HG03025 (cell line): Measurements from ENCODE around the gene CHMP6.

ENCODE experiments used
- ATAC-seq: cut with Tn5 transposase; IDR thresholded peaks from one replicate; pipeline ENCODE4 v1.9.1; 2021; ENCODE audit warnings: mild to moderate bottlenecking, moderate library complexity; ENCODE audit not compliant: unreplicated experiment, low FRiP score

Gene CHMP6

DNA sequence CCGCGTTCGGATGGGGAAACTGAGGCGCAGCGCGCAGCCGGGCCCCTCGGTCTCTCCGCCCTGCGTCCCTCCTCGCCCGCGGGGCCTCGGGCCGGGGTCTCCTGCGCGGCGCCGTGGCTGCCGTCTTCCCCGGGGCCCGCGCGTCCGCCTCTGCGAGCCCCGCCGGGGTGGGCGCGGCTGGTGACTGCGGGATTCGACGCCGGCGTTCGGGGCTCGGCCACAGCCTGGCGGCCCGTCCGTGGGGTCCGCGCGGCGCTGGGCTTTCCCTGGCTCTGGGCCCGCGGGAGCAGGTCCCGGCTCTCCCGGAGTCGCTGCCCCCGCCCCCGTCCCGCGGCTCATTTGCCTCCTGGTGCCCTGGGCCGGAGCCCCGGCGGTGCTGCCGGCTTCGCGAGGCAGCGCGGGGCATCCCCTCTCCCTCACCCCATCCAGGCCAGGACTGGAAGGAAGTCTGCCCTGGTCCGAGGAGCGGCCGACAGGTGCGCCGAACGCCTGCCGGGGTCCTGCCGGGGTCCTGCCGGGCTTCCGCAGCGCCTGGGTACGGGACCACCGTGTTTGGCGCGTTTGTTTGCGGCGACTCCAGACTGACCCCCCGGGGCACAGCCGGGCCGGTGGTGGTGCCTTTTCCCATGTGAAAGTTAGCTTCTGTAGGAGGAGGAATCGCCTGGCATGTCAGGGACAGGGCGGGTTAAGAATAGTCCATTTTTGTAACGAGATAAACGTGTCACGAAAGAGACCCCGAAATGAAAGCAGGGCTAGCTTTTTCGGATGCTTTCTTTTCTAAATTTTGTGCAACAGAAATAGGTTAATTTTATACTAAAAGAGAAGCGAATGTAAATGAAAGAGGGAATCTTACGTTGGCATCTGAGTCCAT is 671 bp downstream of the CHMP6 start:
- no peak for ATAC-seq

DNA sequence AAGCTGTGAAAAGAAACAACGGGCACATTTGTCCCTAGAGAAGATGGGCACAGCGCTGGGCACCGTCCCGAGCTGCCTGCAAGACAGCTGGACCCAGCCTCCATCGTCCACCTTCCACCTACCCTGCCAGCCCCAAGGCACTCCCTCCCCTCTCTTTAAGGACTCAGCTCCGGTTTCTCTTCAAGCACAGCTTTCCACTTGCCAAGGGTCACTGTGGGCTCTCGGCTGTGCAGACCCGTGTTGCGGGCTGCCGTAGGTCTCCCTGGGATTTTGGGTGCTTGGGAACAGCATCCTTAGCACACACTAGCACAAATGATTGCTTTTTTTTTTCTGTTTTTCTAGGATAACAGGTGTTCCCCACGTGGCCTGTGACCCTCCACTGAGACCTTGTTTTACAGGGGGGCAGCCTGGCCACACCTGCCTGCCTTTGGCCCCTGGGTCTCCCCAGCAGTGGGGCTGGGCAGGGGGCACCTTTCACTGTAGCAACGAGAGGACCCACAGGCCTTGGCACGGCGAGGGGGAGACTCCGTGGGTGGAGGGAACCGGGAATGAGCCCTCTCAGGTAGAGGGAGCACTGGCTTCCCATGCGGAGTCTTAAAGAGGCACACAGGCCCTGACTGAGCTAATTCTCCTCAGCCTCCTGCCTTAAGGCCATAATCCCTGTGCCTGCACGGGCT is 1.4 kb downstream of the CHMP6 start:
- ATAC-seq: no peak

DNA sequence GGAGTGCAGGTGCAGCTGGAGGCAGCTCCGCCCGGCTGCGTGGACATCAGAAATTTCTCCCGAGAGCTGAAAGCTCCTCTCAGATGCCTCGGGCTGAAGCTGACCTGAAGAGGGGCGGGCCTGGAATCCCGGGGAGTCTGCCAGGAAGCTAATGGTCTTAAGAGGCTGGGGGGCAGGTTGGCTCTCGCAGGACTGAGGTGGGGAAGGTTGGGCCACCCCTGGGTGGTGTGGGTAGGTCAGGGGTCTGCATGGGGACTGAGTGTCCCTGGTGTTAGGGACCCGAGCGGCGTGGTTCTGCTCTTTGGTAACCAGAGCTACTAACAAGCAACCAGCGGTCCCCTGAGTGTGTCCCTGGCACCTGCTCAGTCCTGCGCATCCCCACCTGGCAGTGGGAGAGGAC is 3.5 kb downstream of the CHMP6 start:
- no peak for ATAC-seq

DNA sequence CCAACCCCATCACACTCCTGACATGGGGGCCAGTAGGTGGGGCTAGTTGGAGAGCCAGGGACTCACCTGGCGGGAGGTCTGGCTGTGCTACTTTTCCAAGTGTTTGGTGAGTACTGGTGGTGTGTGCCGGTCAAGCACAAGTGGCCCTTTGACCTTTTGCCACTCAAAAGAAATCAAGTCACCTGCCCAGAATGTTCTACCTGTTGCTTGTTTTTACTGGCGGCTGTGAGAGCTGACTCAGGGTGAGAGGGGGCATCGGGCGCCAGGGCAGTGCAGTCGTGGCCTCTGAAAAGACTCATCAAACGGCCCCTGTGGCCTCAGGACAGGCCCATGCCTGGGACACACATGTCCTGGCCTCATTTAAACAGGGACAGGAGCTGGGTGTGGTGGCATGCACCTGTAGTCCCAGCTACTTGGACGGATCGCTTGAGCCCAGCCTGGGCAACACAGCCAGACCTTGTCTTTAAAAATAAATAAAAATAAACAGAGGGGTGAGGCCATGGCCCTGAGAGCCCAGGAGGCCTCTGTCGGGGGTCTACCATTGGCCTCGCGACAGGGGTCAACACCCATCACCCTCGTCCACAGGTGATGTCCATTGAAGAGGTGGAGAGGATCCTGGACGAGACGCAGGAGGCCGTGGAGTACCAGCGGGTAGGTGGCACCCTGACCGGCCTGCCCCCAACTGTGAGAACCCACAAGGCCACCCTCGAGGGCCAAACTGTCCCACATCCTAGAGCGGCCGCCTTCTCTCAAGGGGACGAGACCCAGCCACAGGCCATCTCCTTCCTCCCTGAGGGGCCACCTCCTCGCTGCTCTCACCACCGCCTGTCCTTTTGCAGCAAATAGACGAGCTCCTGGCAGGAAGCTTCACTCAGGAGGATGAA is 5.0 kb downstream of the CHMP6 start:
- ATAC-seq: no peak

DNA sequence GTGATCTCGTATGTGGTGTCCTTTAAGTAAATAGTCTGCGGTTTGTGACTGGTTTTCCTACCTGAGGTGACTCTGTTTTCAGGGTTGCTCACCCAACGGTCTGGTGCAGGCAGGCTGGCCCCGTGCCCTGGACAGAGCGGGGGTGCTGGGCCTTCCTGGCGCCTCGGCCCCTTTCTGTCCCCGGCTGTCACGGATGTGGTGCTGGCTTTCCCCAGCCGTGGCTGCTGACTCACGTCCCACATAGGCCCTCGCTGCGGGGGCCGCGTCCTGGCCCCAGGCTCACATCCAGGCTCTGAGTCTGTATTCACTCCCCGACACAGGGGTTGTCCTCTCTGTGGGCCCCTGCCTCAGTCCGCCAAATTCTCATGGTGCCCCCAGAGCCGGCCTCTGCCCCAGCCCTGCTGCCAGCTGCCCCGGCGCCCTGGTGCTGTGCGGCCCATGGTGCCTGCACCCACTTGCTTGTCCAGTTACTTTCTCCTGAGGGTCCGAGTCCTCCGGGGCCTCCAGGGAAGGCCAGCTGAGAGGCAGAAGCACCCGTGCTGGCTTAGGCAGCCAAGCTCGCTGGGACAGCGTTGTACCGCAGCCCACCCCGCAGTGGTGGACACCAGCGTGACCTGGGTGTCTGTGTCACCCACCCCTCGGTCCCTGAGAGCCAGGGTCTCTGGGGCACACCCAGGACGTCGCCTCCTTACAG is 5.9 kb downstream of the CHMP6 start:
- no peak for ATAC-seq

DNA sequence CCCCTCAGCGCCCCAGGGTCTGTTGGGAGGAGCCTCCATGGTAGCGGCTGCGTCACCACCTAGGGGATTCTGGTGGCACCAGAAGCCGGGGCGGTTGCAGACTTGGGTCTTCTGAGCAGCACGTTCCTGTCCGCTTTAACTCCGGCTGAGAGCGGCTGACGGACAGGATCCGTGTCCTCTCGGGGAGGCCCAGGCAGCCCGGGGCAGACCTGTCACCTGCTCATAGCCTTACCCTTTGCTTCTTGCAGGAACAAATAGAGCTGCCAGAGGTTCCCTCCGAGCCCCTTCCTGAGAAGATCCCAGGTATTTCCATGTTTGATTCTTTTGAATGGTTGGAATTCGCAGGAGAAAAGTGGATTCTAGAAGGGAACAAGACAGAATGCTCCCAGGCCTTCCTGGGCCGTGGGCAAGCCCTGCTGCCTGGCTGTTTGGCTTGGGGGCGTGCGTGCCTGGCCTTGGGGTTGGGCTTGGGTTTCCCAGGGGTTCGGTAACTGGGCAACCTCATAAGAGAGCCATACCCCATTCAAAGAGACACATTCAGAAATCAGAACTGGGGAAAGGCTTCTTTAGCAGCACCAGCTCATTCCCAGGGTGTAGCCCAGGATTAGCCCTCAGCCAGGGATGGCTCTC is 6.6 kb downstream of the CHMP6 start:
- no peak for ATAC-seq

DNA sequence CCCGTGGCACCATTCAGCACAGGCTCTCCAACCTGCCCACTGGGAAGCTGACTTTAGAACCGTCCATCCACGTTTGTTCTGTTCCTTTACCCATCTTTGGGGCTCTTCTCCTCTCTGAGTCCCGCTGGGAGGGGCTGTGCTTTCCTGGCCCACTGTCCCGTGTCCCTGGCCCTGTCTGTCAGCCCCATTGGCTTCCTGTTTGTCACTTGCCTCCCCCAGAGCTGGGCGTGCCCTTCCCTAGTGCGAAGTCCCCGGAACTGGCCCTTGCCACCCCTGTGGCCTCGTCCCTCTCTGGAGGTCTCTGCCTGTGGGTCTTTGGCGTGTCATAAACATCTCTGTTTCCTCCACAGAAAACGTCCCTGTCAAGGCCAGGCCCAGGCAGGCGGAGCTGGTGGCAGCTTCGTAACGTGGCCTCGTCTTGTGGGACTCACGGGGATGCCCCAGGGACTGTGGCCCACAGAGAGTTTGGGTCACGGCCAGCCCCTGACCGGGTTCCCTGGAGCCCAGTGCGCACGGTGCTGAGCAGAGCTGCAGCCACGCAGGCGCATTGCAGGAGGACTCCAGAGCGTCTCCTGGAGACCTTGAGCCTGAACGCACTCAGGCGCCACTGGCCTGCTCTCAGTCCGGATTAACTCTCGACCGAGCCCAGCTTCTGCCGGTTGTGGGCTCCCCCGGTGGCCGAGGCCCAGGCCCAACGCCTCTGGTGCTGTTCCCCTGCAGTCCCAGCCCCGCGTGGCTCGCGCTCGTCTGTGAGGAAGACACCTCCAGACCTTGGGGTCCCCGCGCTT is 7.3 kb downstream of the CHMP6 start:
- no peak for ATAC-seq

DNA sequence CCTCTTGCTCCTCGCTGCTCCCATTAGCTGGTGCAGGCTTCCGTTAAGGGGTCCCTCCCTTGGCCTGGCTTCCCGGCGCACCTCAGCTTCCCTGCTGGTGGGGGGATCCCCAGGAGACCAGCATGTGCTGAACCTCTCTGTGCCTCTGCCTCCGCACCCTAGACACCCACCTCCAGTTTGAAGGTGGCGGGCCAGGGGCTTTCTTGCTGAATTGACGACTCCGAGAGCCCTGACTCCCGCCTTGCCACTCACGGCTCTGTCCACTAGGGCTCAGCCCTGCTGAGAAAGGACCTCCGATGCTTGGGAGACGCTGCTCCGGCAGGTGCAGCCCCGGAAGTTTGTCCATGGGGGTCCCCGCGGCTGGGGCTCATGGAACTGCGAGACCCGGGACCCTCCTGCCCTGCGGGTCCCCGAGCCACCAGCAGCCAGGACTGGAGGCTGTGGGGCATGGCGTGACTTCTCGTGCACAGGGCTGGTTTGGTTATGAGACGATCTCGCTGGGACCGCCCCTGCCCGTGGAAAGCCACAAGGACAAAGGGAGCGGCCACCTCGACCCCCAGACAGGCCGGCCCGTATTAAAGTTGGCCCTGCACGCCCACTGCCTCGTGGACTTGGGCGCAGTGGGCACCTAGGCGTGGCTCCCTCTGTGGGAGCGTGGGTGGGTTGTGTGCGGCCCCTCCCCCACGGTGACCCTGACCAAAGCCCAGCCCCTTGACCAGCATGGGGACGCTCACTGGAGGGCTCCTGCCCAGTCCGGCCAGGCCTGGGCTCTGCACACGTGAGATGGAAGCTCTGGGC is 8.1 kb downstream of the CHMP6 start:
- no peak for ATAC-seq

DNA sequence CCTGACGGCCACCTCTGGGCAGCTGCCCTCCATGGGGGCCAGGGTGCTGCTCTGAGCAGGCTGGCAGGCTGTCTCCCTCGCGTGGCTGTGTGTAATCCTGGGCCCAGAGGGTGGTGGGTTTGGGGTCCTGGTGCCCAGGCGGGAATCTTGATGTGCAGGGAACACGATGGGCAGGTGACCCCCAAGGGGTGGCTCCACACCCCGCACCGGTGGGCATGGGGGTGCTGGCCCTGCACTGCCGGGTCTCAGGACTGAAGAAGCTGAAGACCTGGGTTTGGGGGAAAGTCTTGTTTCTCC is 8.6 kb downstream of the CHMP6 start:
- no peak for ATAC-seq

DNA sequence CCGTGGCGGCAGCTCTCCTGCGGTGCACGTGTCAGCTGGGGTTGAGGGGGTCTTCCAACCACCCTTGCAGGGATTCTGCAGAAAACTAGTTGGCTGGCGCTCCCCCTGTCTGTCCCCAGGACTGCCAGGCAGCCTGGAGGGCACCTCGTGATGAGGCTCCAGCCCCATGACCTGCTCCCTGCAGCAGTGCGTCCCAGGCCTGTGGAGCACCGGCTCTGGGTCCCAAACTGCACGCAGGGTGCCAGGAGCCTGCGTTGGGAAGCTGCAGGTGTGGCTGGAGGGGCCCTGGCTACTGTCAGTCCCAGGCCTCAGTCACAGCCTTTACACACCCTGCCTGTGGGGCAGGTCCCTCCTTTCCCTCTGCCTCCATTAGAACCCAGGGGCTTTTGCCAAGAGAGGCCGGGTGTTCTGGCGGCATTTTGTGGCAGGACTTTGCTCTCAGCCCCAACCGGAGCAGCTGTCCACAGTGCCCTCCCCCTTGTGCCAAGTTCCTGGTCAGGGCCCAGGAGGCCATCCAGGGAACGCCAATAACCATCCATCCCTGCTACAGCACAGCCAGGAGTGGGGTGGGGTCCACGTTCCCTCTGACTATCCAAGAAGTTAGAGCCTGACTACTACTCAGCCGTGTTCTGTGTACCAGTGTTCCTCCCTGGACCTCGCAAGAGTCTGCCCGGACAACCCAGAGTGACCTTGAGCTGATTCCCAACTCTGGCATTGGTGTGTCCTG is 9.2 kb downstream of the CHMP6 start:
- no peak for ATAC-seq

DNA sequence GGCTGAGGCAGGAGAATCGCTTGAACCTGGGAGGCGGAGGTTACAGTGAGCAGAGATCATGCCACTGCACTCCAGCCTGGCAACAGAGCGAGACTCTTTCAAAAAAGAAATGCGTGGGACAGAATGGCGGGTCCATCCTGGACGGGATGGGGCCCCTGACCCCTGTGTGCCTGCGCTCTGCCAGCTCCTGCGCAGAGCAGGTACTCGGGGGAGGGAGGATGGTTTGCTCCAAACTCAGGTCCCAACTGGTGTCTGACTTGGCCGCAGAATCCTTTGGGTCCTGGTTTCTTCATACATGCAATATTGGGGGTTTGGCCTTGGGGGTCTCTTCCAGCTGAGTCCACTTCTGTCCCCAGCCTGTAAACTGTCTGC is 10.4 kb downstream of the CHMP6 start:
- ATAC-seq: no peak

DNA sequence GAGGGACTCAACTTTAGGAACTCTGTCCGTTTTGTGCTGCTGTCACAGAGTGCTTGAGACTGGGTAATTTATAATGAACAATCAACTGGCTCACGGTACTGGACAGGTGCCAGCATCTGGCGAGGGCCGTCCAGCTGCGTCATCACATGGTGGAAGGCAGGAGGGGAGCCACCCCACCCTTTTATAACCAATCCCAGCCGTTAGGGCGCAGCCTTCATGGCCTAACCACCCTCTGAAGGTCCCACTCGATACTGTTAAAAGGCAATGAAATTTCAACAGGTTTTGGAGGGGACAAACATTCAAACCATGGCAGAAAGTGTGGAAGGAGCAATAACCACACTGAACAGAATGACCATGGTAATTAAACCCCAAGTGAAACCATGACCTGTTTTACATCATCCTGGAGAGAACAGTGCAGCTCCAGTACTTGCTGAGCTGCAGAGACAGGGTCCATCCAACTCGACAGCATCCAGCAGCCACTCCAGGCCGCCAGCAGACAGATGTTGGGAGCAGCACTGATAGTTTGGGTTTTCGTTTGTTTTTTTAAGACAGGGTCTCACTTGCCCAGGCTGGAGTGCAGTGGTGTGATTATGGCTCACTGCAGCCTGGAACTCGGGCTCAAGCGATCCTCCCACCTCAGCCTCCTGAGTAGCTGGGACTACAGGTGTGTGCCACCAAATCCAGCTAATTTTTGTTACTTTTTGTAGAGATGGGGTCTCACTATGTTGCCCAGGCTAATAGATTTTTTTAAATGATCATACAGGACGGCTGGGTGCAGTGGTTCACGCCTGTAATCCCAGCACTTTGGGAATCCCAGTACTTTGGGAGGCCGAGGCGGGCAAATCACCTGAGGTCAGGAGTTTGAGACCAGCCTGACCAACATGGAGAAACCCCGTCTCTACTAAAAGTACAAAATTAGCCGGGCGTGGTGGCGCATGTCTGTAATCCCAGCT is 11.0 kb downstream of the CHMP6 start:
- ATAC-seq: no peak

DNA sequence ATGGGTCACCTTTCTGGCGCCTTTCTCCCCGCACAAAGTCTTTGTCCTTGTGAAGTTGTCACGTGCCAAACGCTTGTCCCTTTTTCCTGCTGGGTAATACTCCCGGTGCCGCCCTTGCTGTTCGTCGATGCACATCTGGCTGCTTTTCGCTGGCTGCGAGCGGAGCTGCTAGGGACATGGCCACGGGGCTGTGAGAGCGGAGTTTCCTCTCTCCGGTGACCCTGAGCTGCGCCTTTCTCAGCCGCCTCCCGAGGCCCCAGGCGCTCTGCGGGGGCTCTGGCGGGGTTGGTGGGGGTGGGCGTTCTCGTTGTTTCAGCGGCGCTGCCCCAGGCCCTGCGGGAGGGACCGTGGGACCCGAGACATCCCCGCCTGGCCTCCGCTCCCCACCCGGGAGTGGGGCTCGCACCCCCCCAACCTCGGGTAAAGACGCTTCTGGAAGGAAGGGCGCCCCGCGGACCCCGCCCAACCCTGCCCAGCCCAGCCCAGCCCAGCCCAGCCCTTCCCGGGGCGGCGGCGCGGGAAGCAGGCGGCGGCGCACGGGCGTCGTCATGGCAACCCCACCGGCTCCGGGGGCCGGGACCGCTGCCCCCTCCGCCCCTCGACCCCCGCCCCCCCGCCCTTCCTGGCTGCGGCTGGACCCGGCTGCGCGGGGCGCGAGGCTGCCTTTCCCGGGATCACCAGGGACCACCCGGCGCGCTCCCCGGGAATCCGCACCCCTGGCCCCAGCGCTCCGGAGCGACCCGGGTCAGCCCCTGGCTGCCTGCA is 12.3 kb downstream of the CHMP6 start:
- no peak for ATAC-seq

DNA sequence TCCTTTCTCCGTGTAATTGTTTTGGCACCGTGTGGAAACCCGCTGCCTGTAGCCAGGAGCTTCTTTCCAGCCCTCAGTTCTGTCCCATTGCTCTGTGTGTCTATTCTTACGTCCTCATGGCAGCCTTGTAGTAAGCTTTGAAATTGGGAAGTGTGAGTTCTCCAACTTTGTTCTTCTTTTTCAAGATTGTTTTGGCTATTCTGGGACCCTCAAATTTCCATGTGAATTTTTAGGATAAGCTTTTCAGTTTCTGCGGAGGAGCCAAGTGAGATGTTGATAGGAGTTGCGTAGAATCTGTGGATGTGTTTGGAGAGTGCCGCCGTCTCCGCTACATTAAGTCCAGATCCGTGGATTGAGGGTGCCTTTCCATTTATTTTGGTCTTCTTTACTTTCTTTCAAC is 15.2 kb downstream of the CHMP6 start:
- ATAC-seq: no peak

DNA sequence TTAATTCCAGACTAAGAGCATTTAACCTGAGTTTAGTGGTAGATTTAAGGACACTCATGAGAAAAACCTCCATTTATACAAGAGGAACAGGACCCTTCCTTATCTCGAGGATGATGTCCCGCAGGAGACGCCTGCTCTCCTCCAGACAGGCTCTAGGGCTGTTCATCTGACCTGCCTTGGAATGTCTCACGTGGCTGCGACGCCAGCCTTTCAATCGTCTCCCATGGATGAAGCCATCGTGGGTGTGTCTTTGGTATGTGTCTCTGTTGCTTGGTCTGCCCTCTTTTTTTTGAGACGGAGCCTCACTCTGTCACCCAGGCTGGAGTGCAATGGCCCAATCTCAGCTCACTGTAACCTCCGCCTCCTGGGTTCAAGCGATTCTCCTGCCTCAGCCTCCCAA is 16.5 kb downstream of the CHMP6 start:
- no peak for ATAC-seq

DNA sequence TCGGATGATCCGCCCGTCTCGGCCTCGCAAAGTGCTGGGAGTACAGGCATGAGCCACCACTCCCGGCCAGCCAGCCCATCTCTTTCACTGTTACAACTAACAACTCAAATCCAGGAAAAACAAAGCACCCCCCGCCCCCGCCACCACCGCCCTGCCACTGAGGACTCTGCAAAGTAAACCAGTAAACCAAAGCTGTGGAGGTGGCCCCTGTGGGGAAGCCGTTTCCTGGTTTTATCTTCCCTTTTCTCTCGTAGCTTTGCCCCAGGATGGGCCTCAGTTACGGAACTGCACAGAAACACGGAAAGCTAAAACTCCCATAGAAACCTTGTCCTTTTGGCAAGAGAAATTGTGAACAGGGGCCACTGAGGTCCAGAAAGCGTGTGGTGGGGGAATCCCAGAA is 17.5 kb downstream of the CHMP6 start:
- ATAC-seq: no peak
